ENCODE data around the gene FLNB.

Gene FLNB

DNA sequence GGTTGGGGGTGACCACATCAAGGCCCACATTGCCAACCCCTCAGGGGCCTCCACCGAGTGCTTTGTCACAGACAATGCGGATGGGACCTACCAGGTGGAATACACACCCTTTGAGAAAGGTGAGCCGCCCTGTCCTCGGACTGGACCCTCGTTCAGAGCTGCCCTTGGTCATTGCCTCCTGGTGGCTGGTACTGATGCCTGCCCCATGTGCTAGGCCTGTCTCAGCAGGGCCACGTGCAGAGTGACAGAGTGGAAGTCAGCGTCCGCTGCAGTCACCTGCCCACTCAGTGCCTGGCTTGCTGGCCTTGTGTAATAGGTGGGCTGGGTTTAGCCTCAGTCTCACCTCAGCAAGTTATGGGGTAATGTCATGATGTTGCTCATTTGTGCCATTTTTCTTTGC, 116.2 kb downstream of the FLNB start:
- TF ChIP-seq, protein P1, sequence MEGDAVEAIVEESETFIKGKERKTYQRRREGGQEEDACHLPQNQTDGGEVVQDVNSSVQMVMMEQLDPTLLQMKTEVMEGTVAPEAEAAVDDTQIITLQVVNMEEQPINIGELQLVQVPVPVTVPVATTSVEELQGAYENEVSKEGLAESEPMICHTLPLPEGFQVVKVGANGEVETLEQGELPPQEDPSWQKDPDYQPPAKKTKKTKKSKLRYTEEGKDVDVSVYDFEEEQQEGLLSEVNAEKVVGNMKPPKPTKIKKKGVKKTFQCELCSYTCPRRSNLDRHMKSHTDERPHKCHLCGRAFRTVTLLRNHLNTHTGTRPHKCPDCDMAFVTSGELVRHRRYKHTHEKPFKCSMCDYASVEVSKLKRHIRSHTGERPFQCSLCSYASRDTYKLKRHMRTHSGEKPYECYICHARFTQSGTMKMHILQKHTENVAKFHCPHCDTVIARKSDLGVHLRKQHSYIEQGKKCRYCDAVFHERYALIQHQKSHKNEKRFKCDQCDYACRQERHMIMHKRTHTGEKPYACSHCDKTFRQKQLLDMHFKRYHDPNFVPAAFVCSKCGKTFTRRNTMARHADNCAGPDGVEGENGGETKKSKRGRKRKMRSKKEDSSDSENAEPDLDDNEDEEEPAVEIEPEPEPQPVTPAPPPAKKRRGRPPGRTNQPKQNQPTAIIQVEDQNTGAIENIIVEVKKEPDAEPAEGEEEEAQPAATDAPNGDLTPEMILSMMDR (IDR thresholded peaks at IDR 0.05): no peak
- peaks cover 20% of the 10 kb centered on the region for H3K9me3 Mint-ChIP-seq
- H3K27ac Mint-ChIP-seq: no peak overlapping the region
- DNase-seq: no peak
- H3K4me3 Mint-ChIP-seq: no peak overlapping the region
- peaks cover 3% of the 10 kb centered on the region for H3K27me3 Mint-ChIP-seq (ENCODE audit: low read depth, poor library complexity)
- peaks cover 95% of the 10 kb centered on the region for H3K36me3 Mint-ChIP-seq (ENCODE audit: low read depth)
- peaks cover 30% of the 10 kb centered on the region for H3K4me1 Mint-ChIP-seq

DNA sequence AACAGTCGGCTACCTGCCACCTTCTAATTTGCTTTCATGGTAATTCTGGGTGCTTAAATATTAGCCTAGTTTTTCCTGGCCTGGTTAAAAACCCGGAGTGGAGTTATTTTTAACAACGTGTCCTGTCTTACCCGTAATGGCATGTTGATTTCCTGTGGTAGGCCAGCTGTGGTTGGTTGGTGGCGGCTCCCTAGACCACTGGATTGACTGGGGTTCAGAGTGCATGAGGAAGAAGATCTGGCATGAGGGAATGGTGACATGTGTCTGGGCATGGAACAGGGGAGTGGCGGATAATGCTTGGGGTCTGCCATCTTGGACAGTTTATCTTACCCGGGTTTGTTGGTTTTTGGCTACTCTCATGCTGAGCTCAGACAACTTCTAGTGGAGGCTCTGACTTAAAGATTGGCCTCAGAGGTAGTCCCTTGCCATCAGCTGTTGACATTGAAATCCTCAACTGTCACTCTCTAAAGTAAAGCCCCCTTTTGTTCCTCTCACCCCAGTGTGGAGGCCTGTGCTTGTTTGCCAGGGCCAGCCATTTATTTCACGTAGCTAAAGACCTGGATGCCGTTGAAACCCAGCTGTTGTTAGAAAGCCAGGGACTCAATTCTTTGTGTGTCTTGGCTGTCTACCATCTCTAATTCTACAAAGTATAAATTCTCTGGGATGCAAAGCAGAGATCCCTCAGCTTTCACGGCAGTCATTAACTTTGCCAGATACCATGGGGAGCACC, 121.0 kb downstream of the FLNB start:
- no peak for DNase-seq
- peaks cover 23% of the 10 kb centered on the region for H3K4me1 Mint-ChIP-seq

DNA sequence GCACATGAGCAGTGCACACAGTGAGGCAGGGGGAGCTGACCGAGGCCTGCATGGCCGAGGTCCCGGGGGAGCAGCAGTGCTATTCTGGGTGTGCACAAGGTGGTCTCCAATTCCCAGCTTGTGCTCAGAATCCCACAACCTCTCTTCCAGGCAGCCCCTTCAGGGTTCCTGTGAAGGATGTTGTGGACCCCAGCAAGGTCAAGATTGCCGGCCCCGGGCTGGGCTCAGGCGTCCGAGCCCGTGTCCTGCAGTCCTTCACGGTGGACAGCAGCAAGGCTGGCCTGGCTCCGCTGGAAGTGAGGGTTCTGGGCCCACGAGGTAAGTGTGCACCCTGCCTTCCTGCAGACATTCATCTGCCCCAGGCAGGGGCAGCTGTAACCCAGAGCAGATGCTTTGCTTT, 122.4 kb downstream of the FLNB start:
- TF ChIP-seq, protein P1 (IDR thresholded peaks at IDR 0.05): no peak
- peak overlapping the region; percentile 47 for H3K27ac Mint-ChIP-seq
- H3K36me3 Mint-ChIP-seq (ENCODE audit: low read depth): peaks cover 91% of the 10 kb centered on the region
- H3K27me3 Mint-ChIP-seq (ENCODE audit: low read depth, poor library complexity): peaks cover 3% of the 10 kb centered on the region
- H3K4me3 Mint-ChIP-seq: no peak overlapping the region
- H3K9me3 Mint-ChIP-seq: peaks cover 17% of the 10 kb centered on the region
- H3K4me1 Mint-ChIP-seq: peaks cover 23% of the 10 kb centered on the region
- DNase-seq: no peak

More for the DNA sequence above, 121.0 kb downstream of the FLNB start:
- H3K27ac Mint-ChIP-seq: no peak overlapping the region
- H3K36me3 Mint-ChIP-seq (ENCODE audit: low read depth): peaks cover 93% of the 10 kb centered on the region
- no peak overlapping the region for H3K4me3 Mint-ChIP-seq
- peaks cover 3% of the 10 kb centered on the region for H3K27me3 Mint-ChIP-seq (ENCODE audit: low read depth, poor library complexity)
- TF ChIP-seq, protein P1 (IDR thresholded peaks at IDR 0.05): no peak
- peaks cover 20% of the 10 kb centered on the region for H3K9me3 Mint-ChIP-seq

DNA sequence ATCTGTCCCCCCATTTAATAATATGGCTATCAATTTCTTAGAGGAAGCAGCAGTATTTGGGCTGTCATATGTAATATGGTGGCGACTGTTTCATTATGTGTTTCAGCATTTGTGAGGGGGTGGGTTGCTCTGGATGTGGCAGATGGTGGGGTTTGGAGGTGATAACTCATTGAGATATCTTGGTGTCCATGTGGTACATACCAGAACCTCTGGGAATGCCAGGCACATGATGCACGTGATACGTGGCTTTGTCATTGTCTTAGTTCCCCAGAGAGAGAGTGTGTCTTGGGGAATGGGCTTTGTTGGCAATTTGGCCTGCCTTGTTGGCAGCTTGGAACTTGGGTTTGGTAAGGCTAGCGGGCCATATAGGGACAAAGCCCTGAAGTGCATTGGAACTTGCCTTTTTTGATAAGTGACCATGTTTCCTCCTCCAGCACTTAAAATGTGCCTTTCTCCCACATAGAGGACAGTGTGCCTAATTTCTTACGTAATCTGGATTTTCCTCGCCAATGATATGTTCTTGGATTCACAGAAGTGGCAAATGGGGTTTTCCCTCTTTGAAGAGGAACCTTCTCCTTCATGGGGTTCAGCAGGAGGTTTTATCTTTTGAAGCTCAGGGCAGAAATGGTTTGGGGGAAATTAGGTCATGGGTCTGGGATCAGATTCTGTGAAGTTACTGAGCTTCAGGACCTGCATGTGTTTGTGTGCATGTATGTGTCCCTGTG, 123.0 kb downstream of the FLNB start:
- no peak overlapping the region for H3K4me3 Mint-ChIP-seq
- no peak overlapping the region for H3K27ac Mint-ChIP-seq
- H3K4me1 Mint-ChIP-seq: peaks cover 23% of the 10 kb centered on the region
- peaks cover 1% of the 10 kb centered on the region for H3K27me3 Mint-ChIP-seq (ENCODE audit: low read depth, poor library complexity)
- H3K9me3 Mint-ChIP-seq: peaks cover 15% of the 10 kb centered on the region
- H3K36me3 Mint-ChIP-seq (ENCODE audit: low read depth): peaks cover 91% of the 10 kb centered on the region
- TF ChIP-seq, protein P1 (IDR thresholded peaks at IDR 0.05): no peak
- no peak for DNase-seq

DNA sequence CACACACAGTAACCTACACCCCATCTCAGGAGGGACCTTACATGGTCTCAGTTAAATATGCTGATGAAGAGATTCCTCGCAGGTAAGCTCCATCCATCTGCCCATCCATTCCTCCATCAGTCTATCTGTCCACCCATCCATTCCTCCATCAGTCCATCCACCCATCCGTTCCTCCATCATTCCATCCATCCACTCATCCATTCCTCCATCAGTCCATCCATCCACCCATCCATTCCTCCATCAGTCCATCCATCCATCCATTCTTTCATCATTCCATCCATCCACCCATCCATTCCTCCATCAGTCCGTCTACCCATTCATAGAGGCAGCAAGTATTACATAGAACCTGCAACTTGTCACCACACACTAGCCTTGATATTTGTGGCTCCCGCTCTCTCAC, 124.6 kb downstream of the FLNB start:
- no peak overlapping the region for H3K4me3 Mint-ChIP-seq
- peaks cover 7% of the 10 kb centered on the region for H3K9me3 Mint-ChIP-seq
- TF ChIP-seq, protein P1 (IDR thresholded peaks at IDR 0.05): no peak
- no peaks in the 10 kb centered on the region for H3K27me3 Mint-ChIP-seq (ENCODE audit: low read depth, poor library complexity)
- no peak for DNase-seq
- peaks cover 91% of the 10 kb centered on the region for H3K36me3 Mint-ChIP-seq (ENCODE audit: low read depth)
- H3K27ac Mint-ChIP-seq: no peak overlapping the region
- peaks cover 23% of the 10 kb centered on the region for H3K4me1 Mint-ChIP-seq
